ENCODE results near the gene RABGAP1L.

- TF ChIP-seq POLR2A (IDR thresholded peaks at IDR 0.05; ENCODE audit: low read depth) (no peak), CTCF (IDR thresholded peaks at IDR 0.05) (no peak), POLR2AphosphoS5 (IDR thresholded peaks at IDR 0.05) (no peak)
These were observed 1.3 kb downstream of the RABGAP1L start for GRCh38 chr1:174160603-174161002.
